ENCODE results near the gene OSMR. TPM values are rescaled to one million over a fixed set of nuclear protein-coding genes. Genes with fewer than 3 reads are reported as not detected.

The OSMR gene
- total and polyA plus RNA-seq, 2 donors (not counting 3 experiments of a cell fraction or from before 2014, with no cell fraction given), result 6.1 to 19.7 TPM

DNA sequence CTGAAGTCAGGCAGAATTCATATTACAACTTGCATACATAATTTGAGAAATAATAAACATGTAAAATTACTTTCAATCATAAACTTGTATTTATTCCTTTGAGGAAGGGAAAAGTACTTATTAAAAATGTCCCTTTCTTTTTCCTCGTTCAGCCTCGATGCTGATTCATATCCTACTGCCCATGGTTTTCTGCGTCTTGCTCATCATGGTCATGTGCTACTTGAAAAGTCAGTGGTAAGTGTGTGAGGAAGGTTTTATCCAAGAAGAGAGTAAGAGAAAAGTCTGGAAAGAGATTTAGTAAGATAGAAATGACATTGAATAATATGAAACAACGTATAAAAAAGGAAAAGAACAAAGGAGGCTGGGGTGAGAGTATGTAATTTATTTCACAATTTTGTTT lies 85.9 kb downstream of the OSMR start:
- H4K20me1 ChIP-seq (replicated peaks; ENCODE audit: control insufficient read depth, extremely low read depth, insufficient read depth, low read length), result no peaks in the 10 kb centered on the region
- TF ChIP-seq, protein P1, sequence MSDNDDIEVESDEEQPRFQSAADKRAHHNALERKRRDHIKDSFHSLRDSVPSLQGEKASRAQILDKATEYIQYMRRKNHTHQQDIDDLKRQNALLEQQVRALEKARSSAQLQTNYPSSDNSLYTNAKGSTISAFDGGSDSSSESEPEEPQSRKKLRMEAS (IDR thresholded peaks at IDR 0.05; ENCODE audit: insufficient read depth, insufficient read length), result no peak
- TF ChIP-seq FOS (IDR thresholded peaks at IDR 0.05; ENCODE audit: borderline replicate concordance, insufficient read depth, low read length) (peak; percentile 27), POLR2AphosphoS5 (IDR thresholded peaks at IDR 0.05; ENCODE audit: insufficient read depth, low read depth, low read length) (no peak), JUN (IDR thresholded peaks at IDR 0.05; ENCODE audit: borderline replicate concordance, insufficient read depth, insufficient read length, low read depth) (no peak), GATA2 (IDR thresholded peaks at IDR 0.05; ENCODE audit: insufficient read depth, insufficient read length, low read depth, low read length) (no peak), POLR2A (IDR thresholded peaks at IDR 0.05; ENCODE audit: low read depth, low read length) (no peak), EZH2 (IDR thresholded peaks at IDR 0.05; ENCODE audit: borderline replicate concordance, low read depth, low read length, severe bottlenecking) (no peak)
- TF ChIP-seq, protein P2, sequence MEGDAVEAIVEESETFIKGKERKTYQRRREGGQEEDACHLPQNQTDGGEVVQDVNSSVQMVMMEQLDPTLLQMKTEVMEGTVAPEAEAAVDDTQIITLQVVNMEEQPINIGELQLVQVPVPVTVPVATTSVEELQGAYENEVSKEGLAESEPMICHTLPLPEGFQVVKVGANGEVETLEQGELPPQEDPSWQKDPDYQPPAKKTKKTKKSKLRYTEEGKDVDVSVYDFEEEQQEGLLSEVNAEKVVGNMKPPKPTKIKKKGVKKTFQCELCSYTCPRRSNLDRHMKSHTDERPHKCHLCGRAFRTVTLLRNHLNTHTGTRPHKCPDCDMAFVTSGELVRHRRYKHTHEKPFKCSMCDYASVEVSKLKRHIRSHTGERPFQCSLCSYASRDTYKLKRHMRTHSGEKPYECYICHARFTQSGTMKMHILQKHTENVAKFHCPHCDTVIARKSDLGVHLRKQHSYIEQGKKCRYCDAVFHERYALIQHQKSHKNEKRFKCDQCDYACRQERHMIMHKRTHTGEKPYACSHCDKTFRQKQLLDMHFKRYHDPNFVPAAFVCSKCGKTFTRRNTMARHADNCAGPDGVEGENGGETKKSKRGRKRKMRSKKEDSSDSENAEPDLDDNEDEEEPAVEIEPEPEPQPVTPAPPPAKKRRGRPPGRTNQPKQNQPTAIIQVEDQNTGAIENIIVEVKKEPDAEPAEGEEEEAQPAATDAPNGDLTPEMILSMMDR (IDR thresholded peaks at IDR 0.05; ENCODE audit: extremely low read depth in 1 of 2, insufficient read depth in 1 of 2, low read depth in 1 of 2, low read length in 2 of 2), result no peak
- DNase-seq (ENCODE audit: low read depth, low spot score) (no peak), FAIRE-seq (no peak)
- H3K27ac ChIP-seq (ENCODE audit: insufficient read depth, low read depth, low read length), result no peak overlapping the region
- ChIA-PET POLR2A (no interaction called here), CTCF (interaction anchor here (1.8 kb wide), 1 partner anchor 9 kb away, joined by 5 read pairs; no protein-coding TSS in a partner anchor)
- H3K4me2 ChIP-seq (ENCODE audit: insufficient read depth, low read length), result no peak overlapping the region
- H3K9ac ChIP-seq (replicated peaks; ENCODE audit: extremely low read depth, insufficient read depth, low read length), result no peak overlapping the region
- dilution Hi-C loops (cut with MboI; ENCODE audit: extremely low pct_ligation_motif_present, low sequenced_read_pairs), result no loop called here
- intact Hi-C loops (cut with micrococcal nuclease), result no loop called here
- H3K27me3 ChIP-seq (ENCODE audit: control insufficient read depth in 2 of 2, insufficient read depth in 2 of 2, low read length in 2 of 2), result no peaks in the 10 kb centered on the region
- no TSS peak for BruUV-seq (replicated peaks)
- H3K79me2 ChIP-seq (ENCODE audit: control insufficient read depth, insufficient read depth, low read length), result no peaks in the 10 kb centered on the region
- no peak overlapping the region for H3K4me3 ChIP-seq (replicated peaks in 1 of 3; ENCODE audit: insufficient read depth in 1 of 3, low read depth in 1 of 3, low read length in 3 of 3)
- H3K9me3 ChIP-seq (replicated peaks; ENCODE audit: control insufficient read depth, insufficient read depth, low read length), result no peaks in the 10 kb centered on the region
- H3K4me1 ChIP-seq (ENCODE audit: control insufficient read depth, extremely low read depth, insufficient read depth, low read length), result no peaks in the 10 kb centered on the region
- H3K9me1 ChIP-seq (replicated peaks; ENCODE audit: control insufficient read depth, extremely low read depth, insufficient read depth, low read length), result no peaks in the 10 kb centered on the region
- H2AFZ ChIP-seq (ENCODE audit: low read depth, low read length), result no peak overlapping the region
- H3K36me3 ChIP-seq (ENCODE audit: control insufficient read depth in 2 of 2, extremely low read depth in 1 of 2, insufficient read depth in 2 of 2, low read length in 2 of 2), result no peaks in the 10 kb centered on the region
